GM23248 (cell line): ENCODE measurements around the gene ZNF584. TPM values are rescaled to one million over a fixed set of nuclear protein-coding genes. Genes with fewer than 3 reads are reported as not detected.
"Not testable (repeated sequence)": the region's sequence is repeated elsewhere in the genome, so short reads cannot be mapped to it uniquely, and the experiment has no call there.

Experiments used
- DNase-seq: peaks from one replicate; pipeline ENCODE4 v3.0.0-alpha.2; 2015
- H2AFZ ChIP-seq: fragments of 200-600 bp; sonication (generic); 2 replicates; pipeline ENCODE4 v1.6.1; 2016; ENCODE audit warnings: antibody characterized with exemption
- H3F3A ChIP-seq: fragments of 200-600 bp; sonication (generic); 2 replicates; pipeline ENCODE4 v1.6.1; 2016; ENCODE audit warnings: mild to moderate bottlenecking, antibody characterized with exemption, mixed run types; ENCODE audit not compliant: insufficient read depth
- H3K27ac ChIP-seq: fragments of 200-600 bp; sonication (generic); 2 replicates; pipeline ENCODE4 v1.5.1; 2016; ENCODE audit warnings: mild to moderate bottlenecking
- H3K27me3 ChIP-seq: fragments of 200-600 bp; sonication (generic); replicated peaks from 2 replicates; pipeline ENCODE4 v1.6.1; 2016; ENCODE audit warnings: mild to moderate bottlenecking; ENCODE audit not compliant: insufficient read depth
- H3K36me3 ChIP-seq: fragments of 200-600 bp; sonication (generic); 2 replicates; pipeline ENCODE4 v1.6.1; 2016; ENCODE audit warnings: low read depth, mild to moderate bottlenecking
- H3K4me1 ChIP-seq: fragments of 200-600 bp; sonication (generic); 2 replicates; pipeline ENCODE4 v1.6.1; 2016; ENCODE audit warnings: mild to moderate bottlenecking; ENCODE audit not compliant: insufficient read depth
- H3K4me2 ChIP-seq: fragments of 200-600 bp; sonication (generic); one replicate; pipeline ENCODE4 v1.6.1; 2016; ENCODE audit warnings: mild to moderate bottlenecking; ENCODE audit not compliant: unreplicated experiment
- H3K4me3 ChIP-seq: fragments of 200-600 bp; sonication (generic); 2 replicates; pipeline ENCODE4 v1.5.1; 2016; ENCODE audit warnings: mild to moderate bottlenecking
- H3K79me2 ChIP-seq: fragments of 200-600 bp; sonication (generic); 2 replicates; pipeline ENCODE4 v1.6.1; 2016; ENCODE audit warnings: mild to moderate bottlenecking; ENCODE audit not compliant: insufficient read depth
- H3K9ac ChIP-seq: fragments of 200-600 bp; sonication (generic); 2 replicates; pipeline ENCODE4 v1.6.1; 2016; ENCODE audit warnings: mild to moderate bottlenecking
- H3K9me2 ChIP-seq: fragments of 200-600 bp; sonication (generic); 2 replicates; pipeline ENCODE4 v1.6.1; 2016; ENCODE audit warnings: mixed run types, mild to moderate bottlenecking, moderate library complexity; ENCODE audit not compliant: insufficient read depth
- H3K9me3 ChIP-seq: fragments of 200-600 bp; sonication (generic); one replicate; pipeline ENCODE4 v1.6.1; 2017; ENCODE audit warnings: low read depth
- H4K20me1 ChIP-seq: fragments of 200-600 bp; sonication (generic); 2 replicates; pipeline ENCODE4 v1.6.0; 2016; ENCODE audit not compliant: insufficient read depth
- EZH2 ChIP-seq: fragments of 200-600 bp; sonication (generic); IDR thresholded peaks from 2 replicates; pipeline ENCODE4 v1.6.1; 2018; ENCODE audit warnings: antibody characterized with exemption, mild to moderate bottlenecking; ENCODE audit not compliant: insufficient read depth, poor library complexity, severe bottlenecking
- EZH2phosphoT487 ChIP-seq: fragments of 200-600 bp; sonication (generic); IDR thresholded peaks from 2 replicates; pipeline ENCODE4 v1.6.1; 2018; ENCODE audit warnings: antibody characterized with exemption, moderate library complexity, mild to moderate bottlenecking, low read depth; ENCODE audit not compliant: insufficient read depth
- WGBS, 2 experiments: methylation state at CpG; one replicate each; pipeline ENCODE4 v1.1.6; 2015 to 2017; ENCODE audit warnings: low lambda C conversion rate in 2 of 2, low coverage in 1 of 2; ENCODE audit errors: missing lambda C conversion rate in 2 of 2; 5-methylcytosine and 5-hydroxymethylcytosine counted together
- in situ Hi-C: fragments of 300-500 bp; cut with MboI; formaldehyde crosslinking; loops from 2 replicates; pipeline ENCODE4 v1.15.0; 2020
- polyA plus RNA-seq: library from polyadenylated mRNA; unstranded; fragments of >200 nt; fragmentation: Nextera tagmentation; extraction: Ambion mirVana; gene quantifications from 2 replicates; pipeline ENCODE4 v1.2.1, GENCODE V29; 2016
- total RNA-seq: library from RNA; depleted of rRNA; stranded (reverse); fragments of >200 nt; shearing (Covaris generic); gene quantifications from 2 replicates; pipeline ENCODE4 v1.2.3, GENCODE V29; 2014

ZNF584 gene
- total and polyA plus RNA-seq, 2 experiments from 2014 or later, result 12.7 to 14.6 TPM

GRCh38 chr19:58372311-58373133 lies 35.9 kb upstream of the ZNF584 start:
- Histone ChIP-seq H3K9ac (no peak overlapping the region), H3K4me2 (no peak overlapping the region), H3K4me3 (no peak overlapping the region), H3F3A (no peaks in the 10 kb centered on the region), H2AFZ (no peak overlapping the region), H3K9me2 (no peaks in the 10 kb centered on the region), H3K27me3 (no peaks in the 10 kb centered on the region), H3K27ac (no peak overlapping the region), H3K36me3 (no peaks in the 10 kb centered on the region), H3K9me3 (no peaks in the 10 kb centered on the region), H3K4me1 (no peaks in the 10 kb centered on the region), H4K20me1 (no peaks in the 10 kb centered on the region), H3K79me2 (no peaks in the 10 kb centered on the region)
- DNase-seq, result peak; percentile 26
- TF ChIP-seq EZH2phosphoT487 (no peak), EZH2 (no peak)
- WGBS, 2 experiments, result 65 to 68% methylated on average over 15 of the region's 15 CpGs
- in situ Hi-C loops, result no loop called here

GRCh38 chr19:58374200-58374599 lies 34.2 kb upstream of the ZNF584 start:
- Histone ChIP-seq H3K4me1 (no peaks in the 10 kb centered on the region), H3K4me2 (no peak overlapping the region), H4K20me1 (no peaks in the 10 kb centered on the region), H3K9me3 (no peaks in the 10 kb centered on the region), H3K27ac (no peak overlapping the region), H2AFZ (no peak overlapping the region), H3K4me3 (no peak overlapping the region), H3K9ac (no peak overlapping the region), H3K27me3 (no peaks in the 10 kb centered on the region), H3K79me2 (peaks cover 12% of the 10 kb centered on the region), H3K9me2 (no peaks in the 10 kb centered on the region), H3K36me3 (no peaks in the 10 kb centered on the region), H3F3A (no peaks in the 10 kb centered on the region)
- 65 to 72% methylated on average over 4 of the region's 4 CpGs for WGBS, 2 experiments
- DNase-seq, result peak; percentile 40
- TF ChIP-seq EZH2phosphoT487 (no peak), EZH2 (no peak)
- in situ Hi-C loops, result no loop called here

GRCh38 chr19:58376724-58377123 lies 31.7 kb upstream of the ZNF584 start:
- H2AFZ ChIP-seq, H4K20me1 ChIP-seq, H3K27ac ChIP-seq, H3K9me3 ChIP-seq, H3K9ac ChIP-seq, H3K9me2 ChIP-seq, H3F3A ChIP-seq, H3K4me2 ChIP-seq, H3K4me3 ChIP-seq, in situ Hi-C loops, H3K4me1 ChIP-seq, H3K27me3 ChIP-seq, H3K36me3 ChIP-seq: not testable (repeated sequence)
- H3K79me2 ChIP-seq, result peaks cover 26% of the 10 kb centered on the region
- 68 to 97% methylated on average over 5 to 7 of the region's 7 CpGs for WGBS, 2 experiments
- DNase-seq, result peak; percentile 24

- no peak overlapping the region for H3K9ac ChIP-seq
- 80 to 86% methylated on average over 6 of the region's 6 CpGs for WGBS, 2 experiments
- H3F3A ChIP-seq, result 0 out of 2 replicates have a peak, but pooled peaks cover 5% of the 10 kb centered on the region
- peaks cover 33% of the 10 kb centered on the region for H3K79me2 ChIP-seq
- no peak overlapping the region for H3K4me2 ChIP-seq
- no peaks in the 10 kb centered on the region for H3K9me3 ChIP-seq
- H3K4me3 ChIP-seq, result no peak overlapping the region
- H3K36me3 ChIP-seq, result no peaks in the 10 kb centered on the region
- H3K9me2 ChIP-seq, result no peaks in the 10 kb centered on the region
- H3K27me3 ChIP-seq, result no peaks in the 10 kb centered on the region
- H2AFZ ChIP-seq, result no peak overlapping the region
- H3K4me1 ChIP-seq, result peaks cover 9% of the 10 kb centered on the region
- TF ChIP-seq EZH2phosphoT487 (no peak), EZH2 (no peak)
- H4K20me1 ChIP-seq, result no peaks in the 10 kb centered on the region
- no peak for DNase-seq
- H3K27ac ChIP-seq, result no peak overlapping the region
- in situ Hi-C loops, result no loop called here
Measured at GRCh38 chr19:58379246-58379645, 29.2 kb upstream of the ZNF584 start.
